HG03469 (cell line): ENCODE data around the gene ATAD3B.
"Not testable (repeated sequence)": the region's sequence is repeated elsewhere in the genome, so short reads cannot be mapped to it uniquely, and the experiment has no call there.

Experiments used
- ATAC-seq: cut with Tn5 transposase; IDR thresholded peaks from one replicate; pipeline ENCODE4 v1.9.1; 2021; ENCODE audit warnings: mild to moderate bottlenecking, moderate library complexity, moderate number of reproducible peaks; ENCODE audit not compliant: unreplicated experiment

Gene ATAD3B

DNA sequence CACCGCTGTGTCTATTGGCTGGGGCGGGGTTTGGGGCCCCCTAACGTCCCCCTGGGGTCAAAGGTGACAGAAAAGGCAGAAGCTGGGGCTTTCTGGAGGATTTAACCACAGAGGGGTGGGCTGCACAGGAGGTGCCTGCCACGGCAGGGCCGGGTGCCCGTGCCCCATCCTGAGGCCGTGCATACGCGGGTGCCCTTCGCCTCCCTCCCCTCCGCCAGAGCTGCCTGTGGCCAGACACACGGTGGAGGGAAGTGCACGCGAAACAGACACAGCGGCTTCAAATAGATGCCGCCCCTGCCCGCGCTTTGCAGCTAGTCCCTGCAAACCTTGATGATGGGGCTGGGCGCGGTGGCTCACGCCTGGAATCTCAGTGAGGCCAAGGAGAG is 37.9 kb downstream of the ATAD3B start:
- not testable (repeated sequence) for ATAC-seq

DNA sequence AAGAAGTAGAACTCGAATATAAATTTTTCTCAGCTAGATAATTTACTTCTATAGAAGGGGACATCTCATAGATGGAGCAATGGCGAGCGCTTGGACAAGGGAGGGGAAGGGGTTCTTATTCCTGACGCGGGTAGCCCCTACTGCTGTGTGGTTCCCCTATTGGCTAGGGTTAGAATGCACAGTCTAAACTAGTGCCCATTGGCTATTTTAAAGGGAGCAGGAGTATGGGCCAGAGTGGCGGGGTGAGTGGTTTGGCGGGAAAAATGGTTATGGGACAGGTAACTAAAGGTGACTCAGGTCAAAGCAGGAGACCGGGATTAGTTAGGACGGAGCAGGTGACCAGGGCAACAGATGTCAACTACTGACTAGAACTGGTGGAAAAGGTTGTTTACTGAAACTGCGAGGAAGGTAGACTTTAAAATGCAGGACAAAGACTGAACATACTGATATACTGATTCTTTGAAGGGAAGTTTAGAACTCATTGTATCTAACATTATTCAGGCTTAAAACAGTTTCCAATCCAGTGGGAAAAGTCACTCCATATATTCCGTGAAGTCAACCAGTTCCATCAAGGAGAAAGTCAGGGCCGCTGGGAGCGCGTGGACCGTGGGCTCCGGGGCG is 39.5 kb downstream of the ATAD3B start:
- no peak for ATAC-seq

DNA sequence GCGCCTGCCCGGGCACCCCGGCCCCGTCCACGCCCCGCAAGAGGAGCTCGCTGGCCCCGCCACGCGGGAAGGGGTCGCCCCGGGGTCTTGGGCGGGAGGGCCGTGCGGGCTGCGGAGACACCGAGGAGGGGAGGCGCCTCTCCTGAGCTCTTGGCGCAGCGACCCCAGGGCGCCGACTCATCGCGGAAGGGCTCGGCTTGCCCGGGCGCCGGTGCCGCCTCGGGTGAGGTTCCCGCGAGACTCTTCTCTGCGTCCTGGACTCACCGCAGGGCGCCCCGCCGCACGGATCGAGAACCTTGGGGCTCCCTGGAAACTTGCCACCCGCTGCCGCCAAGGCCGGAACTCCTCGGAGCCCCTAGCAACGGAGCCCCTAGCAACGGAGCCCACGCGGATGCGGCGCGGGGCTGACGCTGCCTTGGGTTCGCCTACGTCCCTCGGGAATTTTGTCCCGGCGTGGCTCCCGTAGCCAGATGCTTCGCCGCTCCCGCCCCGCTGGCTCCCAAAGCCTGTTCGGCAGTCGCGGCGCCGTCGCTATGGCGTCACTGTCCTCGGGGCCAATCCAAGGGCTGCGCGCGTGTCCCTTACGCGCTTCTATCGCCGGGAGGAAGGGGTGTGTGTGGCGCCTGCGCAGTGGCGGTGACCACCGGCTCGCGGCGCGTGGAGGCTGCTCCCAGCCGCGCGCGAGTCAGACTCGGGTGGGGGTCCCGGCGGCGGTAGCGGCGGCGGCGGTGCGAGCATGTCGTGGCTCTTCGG is 40.1 kb downstream of the ATAD3B start, which contains the start of gene ATAD3A:
ATAD3A (plus strand) TSS at position 630 of the 753 bp plus-strand sequence; CDS start at position 737, 107 bp downstream.
- peak; percentile 78 for ATAC-seq

DNA sequence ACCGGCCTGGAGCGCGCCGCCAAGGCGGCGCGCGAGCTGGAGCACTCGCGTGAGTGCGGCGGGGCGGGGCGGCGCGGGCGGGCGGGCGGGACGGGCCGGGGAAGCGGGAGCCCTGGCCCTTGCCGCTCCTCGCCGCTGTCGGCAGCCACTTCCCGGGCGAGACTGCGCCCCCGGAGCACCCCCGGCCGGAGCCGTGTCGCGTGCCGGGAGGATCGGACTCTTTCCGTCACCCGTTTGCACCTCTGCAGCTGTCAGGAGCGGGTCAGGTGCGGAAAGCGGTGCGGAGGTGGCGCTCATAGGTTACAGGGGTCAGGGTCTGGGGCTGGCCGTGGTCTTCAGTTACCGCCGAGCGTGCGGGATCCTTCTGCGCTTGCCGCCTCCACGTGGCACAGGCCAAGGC is 40.9 kb downstream of the ATAD3B start:
- ATAC-seq: not testable (repeated sequence)

DNA sequence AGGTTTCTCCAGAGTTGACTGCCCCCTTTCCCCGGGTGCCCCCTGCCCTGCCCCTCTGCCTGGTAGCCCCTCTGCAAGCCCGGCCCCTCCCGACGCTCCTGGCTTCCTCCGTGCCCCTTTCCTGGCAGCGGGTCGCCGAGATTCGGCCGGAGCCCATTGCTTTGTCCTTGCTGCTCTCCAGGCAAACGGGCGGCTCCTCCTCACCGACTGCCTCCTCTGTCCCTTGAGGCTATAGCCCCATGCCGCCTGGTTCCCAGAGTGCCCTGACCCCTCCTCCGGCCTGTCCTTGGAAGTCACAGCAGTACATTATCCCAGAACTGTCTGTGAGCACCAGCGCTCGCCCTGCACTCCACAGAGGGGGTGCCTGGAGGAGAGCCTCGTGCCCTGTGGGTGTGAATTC is 42.1 kb downstream of the ATAD3B start:
- not testable (repeated sequence) for ATAC-seq

DNA sequence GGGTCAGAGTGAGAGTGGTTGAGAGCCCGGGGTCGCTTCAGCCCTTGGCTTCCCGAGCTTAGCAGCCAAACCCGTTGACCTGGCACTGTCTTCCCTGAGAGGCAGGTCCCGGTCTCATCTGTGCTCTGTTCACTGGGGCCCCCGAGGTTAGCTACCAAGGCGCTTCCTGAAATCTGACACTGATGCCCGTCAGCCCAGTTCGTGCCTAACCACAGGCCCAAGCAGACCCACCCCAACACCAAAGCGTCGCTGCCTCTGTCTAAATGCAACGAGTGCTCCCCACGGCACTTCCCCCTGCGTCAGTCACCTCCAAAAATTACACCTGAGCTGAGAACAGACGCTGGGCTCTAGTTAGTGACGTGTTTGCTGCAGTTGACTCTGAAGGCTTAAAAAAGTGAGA is 42.8 kb downstream of the ATAD3B start:
- not testable (repeated sequence) for ATAC-seq

DNA sequence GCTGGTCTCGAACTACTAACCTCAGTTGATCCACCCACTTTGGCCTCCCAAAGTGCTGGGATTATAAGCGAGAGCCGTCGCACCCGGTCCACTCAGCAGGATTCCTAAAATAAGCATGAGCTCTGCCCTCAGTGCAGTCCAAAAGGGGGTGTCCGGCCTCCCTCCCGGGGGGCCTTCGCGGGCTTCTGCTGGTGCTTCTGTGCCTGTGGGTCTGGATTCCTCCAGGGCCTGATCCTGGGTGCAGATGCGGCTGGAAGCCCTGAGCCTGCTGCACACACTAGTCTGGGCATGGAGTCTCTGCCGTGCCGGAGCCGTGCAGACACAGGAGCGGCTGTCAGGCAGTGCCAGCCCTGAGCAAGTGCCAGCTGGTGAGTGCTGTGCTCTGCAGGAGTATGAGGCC is 45.4 kb downstream of the ATAD3B start:
- not testable (repeated sequence) for ATAC-seq

DNA sequence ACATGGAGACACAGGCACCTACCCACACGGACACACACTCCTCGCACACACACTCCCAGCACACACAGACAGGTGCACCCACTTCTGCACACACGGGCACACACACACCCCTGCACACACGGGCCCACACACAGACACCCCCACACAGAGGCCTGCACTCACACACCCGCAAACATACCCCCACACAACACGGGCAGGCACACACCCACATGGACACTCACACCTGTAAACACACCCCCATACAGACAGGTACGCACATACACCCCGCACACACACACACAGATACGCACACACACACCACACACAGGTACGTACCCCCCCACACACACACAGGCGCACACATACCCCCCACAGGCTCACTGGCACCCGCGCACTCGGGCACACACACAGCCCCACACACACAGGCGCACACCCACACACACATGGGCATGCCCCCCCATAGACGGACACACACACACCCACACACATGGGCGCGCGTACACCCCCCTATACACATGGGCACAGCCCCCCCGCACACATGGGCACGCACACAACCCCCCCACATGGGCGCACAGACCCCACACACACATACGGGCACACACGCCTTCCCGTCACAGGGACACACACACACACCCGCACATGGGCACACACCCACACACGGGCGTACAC is 46.5 kb downstream of the ATAD3B start:
- no peak for ATAC-seq

DNA sequence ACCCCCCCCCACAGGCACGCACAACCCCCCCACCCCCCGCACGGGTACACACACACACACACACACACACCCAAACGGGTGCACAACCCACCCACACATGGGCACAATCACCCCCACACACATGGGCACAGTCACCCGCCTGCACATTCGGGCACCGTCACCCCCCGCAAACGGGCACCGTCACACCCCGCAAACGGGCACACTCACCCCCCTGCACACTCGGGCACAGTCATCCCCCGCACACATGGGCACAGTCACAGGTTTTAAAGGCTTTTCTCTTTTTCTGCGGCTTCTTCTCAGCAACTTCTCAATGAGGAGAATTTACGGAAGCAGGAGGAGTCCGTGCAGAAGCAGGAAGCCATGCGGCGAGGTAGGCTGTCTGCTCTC is 47.0 kb downstream of the ATAD3B start:
- not testable (repeated sequence) for ATAC-seq

DNA sequence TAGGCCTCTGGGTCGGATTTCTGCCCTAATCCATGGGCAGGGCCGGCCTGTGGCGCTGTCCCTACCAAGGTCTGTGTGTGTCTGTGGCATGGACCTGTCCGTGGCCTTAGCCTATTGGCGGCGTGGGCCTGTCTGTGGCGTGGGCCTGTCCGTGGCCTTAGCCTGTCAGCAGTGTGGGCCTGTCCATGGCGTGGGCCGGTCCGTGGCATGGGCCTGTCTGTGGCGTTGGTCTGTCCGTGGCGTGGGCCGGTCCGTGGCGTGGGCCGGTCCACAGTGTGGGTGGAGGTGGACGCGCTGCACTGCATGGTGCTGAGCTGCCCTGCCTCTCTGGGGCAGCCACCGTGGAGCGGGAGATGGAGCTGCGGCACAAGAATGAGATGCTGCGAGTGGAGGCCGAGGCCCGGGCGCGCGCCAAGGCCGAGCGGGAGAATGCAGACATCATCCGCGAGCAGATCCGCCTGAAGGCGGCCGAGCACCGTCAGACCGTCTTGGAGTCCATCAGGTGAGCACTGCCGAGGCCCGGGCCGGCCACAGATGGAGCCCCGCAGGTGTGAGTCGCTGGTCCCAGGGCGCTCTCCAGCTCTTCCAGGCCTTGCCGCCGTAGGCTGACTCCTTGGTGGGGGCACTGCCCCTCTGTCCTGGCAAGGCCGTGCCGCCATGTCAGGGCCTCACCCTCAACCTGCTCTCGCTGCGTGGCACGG is 48.4 kb downstream of the ATAD3B start:
- not testable (repeated sequence) for ATAC-seq

DNA sequence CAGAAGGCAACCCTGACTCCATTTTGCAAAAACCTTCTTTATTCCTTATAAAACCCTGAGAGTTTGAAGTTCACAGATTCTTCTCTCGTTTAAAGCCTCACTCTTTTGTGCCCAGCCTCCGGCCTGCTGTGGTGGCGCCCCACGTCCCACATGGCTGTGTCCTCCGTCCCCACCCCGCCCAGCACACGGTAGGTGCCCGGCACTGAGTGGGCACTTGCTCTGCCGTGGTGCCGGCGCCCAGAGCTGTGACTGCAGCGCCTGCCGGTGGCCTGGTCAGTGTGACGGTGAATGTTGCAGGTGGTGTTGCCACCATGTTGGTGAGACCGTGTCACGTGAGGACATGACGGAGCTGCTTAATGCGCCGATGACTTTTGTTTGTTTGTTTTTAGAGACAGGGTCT is 49.8 kb downstream of the ATAD3B start:
- ATAC-seq: no peak

DNA sequence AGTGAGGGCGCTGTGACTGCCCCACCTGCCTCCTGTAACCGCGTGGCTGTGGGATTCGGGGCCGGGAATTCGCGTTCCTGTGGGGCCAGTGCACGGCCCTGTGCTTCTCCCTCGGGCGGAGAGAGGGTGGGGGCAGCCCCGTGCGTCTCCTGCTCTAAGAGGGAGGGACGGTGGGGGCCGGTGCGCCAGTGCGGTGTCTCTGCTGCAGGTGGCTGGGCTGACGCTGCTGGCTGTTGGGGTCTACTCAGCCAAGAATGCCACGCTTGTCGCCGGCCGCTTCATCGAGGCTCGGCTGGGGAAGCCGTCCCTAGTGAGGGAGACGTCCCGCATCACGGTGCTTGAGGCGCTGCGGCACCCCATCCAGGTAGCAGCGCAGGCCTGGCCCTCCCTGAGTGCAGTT is 51.0 kb downstream of the ATAD3B start:
- not testable (repeated sequence) for ATAC-seq

DNA sequence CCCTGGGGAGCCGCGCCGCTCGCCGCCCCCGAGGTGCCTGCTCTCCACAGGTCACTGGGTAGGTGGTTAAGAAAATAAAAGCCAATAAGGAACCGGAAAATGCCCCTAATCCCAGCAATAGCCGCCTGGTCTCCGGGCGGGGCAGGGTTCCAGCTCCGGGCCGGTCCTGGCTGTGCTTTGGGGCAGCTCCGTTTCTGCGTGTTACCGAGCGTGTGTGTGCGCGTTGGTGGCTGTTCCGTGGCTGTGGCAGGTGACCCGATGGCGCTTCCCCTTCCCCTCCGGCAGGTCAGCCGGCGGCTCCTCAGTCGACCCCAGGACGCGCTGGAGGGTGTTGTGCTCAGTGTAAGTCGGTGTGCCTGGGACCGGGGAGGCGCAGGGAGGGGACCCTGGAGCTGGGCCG is 51.7 kb downstream of the ATAD3B start:
- not testable (repeated sequence) for ATAC-seq

DNA sequence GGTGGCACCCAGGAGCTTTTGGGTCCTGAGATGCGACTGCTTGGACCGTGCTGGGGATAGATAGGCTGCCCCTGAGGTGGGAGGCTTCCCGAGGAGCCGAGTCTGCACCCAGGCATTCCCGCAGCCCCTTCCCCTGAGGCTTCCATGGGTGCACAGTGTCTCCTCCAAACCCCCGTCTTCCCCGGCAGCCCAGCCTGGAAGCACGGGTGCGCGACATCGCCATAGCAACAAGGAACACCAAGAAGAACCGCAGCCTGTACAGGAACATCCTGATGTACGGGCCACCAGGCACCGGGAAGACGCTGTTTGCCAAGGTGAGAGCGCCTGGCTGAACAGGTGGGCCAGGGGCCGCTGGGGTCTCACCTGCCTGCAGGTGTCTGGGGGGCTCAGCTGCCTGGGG is 52.1 kb downstream of the ATAD3B start:
- not testable (repeated sequence) for ATAC-seq

DNA sequence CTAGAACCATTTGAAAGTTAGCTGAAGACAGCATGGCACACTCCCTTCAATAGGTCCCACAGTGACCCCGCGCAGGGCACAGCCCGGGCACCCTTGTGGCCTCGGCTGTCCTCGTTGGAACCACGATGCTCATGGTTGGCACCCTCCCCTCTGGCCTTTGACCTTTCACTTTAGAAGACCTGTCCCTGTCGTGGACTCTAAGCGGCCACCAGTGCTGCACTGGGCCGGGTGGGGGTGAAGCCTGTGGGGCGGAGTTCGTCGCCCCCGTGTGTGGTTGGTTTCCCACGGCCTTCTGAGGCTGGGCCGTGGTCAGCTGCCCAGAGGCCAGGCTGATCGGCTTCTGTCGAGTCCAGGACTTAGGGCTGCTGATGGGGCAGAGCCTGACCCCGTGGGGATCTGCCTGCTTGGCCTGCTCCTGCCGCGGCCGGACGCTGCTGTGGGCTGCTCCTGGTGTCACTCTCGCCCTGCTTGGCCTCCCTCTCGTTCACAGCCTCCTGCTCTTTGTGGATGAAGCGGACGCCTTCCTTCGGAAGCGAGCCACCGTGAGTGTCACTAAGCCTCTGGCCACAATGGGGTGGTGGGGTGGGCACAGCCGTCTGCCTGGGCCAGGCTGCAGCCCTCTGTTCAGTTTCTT is 53.3 kb downstream of the ATAD3B start:
- ATAC-seq: not testable (repeated sequence)

DNA sequence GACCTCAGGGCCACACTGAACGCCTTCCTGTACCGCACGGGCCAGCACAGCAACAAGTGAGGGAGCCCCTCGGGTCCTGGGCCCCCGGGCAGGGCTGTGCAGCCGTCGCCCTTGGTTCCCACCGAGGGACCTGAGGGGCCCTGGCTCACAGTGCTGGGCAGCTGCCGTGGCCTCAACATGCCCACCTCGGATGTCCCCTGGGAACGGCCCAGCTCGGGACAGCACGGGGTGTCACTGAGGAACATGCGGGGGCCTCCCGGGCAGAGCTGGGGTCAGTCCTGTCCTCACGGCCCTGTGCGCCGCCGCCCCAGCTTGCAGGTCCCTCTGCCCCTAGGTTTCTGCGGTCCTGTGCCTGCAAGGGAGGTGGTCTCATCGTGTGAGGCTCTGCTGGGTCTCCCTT is 54.9 kb downstream of the ATAD3B start:
- not testable (repeated sequence) for ATAC-seq

DNA sequence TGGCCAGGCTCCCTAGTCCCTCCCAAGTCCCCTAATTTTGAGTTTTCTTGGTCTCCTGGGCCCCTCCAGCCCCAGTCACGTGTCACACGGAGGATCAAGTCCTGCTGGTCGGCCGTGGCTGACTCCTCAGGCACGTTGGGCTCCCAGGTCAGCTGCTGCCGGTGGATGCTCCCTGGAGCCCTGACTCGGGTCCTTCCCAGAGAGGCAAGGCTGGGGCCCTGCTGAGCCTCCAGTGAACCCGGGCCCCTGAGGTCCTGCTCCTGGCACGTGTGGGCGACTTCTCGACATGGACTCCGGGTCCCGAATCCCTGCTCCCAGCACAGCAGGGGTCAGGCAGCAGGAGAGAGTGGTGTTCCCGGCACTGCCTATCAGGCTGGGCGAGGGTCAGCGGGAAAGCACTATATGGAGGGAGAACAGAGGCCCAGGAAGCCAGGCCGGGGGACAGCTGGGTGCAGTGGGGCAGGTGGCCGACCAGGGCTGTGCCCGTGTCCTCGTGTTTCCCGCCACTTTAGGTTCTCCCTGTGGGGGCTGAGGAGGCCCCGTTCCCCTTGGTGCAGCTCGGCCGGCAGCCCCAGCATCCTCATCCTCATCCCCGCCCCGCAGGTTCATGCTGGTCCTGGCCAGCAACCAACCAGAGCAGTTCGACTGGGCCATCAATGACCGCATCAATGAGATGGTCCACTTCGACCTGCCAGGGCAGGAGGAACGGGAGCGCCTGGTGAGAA is 55.7 kb downstream of the ATAD3B start:
- no peak for ATAC-seq

DNA sequence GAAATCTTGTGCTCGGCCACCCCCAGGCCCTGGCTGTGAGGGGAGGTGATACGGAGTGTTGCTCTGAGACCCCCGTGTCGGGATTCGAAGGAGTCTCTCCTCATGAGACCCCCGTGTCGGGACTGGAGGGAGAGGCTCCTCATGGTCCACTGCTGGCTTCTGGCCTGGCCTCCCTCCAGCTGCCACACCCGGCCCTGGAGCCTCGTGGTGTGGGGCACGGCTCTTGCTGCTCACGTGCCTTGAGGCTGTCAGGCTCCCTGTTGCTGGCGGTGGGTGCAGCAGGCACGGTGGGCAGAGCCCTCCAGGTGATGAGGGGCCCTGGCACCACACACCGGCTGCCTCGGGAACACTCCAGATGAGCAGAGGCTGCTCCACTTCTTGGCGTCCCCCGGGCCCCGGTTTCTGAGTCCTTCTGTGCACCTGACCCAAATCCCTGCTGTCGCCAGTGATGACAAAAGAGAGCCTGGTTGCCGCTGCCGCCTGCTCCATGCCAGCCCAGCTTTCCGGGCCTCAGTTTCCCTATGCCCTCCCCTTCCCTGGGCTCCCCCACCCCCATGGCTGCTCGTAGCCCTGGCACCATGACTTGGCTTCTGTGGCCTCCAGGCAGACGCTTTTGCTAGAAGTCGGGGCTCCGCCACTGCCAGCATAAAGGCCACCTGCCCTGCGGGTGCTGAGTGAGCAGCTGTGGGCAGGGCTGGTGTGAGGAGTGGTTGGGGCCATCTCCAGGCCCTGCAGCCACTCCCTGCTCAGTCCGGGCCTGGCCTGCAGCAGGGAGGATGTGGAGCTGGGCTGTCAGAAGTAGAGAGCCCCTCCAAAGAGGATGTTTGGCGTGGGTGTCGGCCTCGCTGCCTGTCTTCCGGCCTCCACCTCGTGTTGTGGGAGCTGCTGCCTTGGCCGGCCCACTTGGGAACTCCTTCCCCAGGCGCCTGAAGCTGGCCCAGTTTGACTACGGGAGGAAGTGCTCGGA is 57.0 kb downstream of the ATAD3B start:
- ATAC-seq: no peak

DNA sequence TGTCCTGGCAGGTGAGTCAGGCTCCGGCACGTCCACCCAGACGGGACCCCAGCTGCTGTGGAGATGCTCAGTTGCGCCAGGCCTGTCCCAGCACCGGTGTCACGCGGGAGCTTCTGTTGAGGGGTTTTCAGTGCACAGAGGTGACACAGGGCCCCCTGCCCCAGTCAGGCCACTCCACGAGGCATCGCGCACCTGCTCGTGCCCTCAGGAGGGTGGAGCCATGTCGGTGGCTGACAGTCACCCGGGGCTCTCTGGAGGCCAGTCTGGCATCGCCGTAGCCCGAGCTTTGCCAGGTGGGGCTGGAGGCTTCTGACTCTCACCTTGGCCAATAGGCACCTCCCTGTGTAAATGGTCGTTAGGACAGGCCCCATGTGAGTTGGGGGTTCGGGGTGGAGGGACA is 57.8 kb downstream of the ATAD3B start:
- no peak for ATAC-seq
